ENCODE measurements around the gene BCAS3. TPM values are rescaled to one million over a fixed set of nuclear protein-coding genes. Genes with fewer than 3 reads are reported as not detected.
"Not testable (repeated sequence)": the region's sequence is repeated elsewhere in the genome, so short reads cannot be mapped to it uniquely, and the experiment has no call there.

BCAS3 gene
- total RNA-seq, 1 experiment from 2014 or later = 14.4 TPM

DNA sequence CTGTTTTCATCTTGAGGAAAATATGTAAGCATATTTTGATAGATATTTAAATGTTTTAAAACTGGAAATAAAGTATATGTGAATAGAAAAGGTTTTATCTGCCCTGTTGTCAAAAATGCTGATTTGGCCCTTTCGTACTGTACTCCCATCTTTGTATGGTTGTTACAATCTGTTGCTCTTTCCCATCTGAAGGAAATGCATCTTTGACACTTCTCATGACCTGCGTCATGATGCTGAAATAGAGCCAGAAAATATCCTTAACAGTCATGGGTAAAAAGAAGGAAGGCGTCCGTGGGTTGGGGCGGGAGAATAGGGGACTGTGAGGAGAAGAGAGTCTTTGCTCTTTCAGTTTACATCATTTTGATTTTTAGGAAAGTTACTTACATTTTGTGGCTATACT lies 327.7 kb downstream of the BCAS3 start:
- BruUV-seq (replicated peaks) = no TSS peak
- ChIA-PET CTCF (no interaction called here), POLR2A (ENCODE audit: low non-redundant PET) (no interaction called here)
- Histone ChIP-seq H3K27ac (ENCODE audit: low read depth, low read length, poor library complexity, severe bottlenecking) (no peak overlapping the region), H3K9me3 (ENCODE audit: low read depth, low read length, poor library complexity, severe bottlenecking) (no peaks in the 10 kb centered on the region), H3K4me3 (ENCODE audit: low read depth, low read length, poor library complexity, severe bottlenecking) (no peak overlapping the region), H3K27me3 (replicated peaks; ENCODE audit: insufficient read depth, low read depth, low read length, poor library complexity) (no peaks in the 10 kb centered on the region), H3K36me3 (ENCODE audit: insufficient read depth, low read length, poor library complexity, severe bottlenecking) (no peaks in the 10 kb centered on the region), H3K4me1 (ENCODE audit: insufficient read depth, low read length, poor library complexity, severe bottlenecking) (no peaks in the 10 kb centered on the region)
- intact Hi-C loops (cut with micrococcal nuclease; ENCODE audit: unreplicated experiment) = loop anchor here (10.0 kb wide), 2 partner anchors 281 to 349 kb away; no protein-coding TSS in a partner anchor
- no peak for DNase-seq (ENCODE audit: low spot score)
- TF ChIP-seq EZH2 (IDR thresholded peaks at IDR 0.05; ENCODE audit: borderline replicate concordance, low read depth, low read length, poor library complexity, severe bottlenecking) = no peak
- TF ChIP-seq, protein P1, sequence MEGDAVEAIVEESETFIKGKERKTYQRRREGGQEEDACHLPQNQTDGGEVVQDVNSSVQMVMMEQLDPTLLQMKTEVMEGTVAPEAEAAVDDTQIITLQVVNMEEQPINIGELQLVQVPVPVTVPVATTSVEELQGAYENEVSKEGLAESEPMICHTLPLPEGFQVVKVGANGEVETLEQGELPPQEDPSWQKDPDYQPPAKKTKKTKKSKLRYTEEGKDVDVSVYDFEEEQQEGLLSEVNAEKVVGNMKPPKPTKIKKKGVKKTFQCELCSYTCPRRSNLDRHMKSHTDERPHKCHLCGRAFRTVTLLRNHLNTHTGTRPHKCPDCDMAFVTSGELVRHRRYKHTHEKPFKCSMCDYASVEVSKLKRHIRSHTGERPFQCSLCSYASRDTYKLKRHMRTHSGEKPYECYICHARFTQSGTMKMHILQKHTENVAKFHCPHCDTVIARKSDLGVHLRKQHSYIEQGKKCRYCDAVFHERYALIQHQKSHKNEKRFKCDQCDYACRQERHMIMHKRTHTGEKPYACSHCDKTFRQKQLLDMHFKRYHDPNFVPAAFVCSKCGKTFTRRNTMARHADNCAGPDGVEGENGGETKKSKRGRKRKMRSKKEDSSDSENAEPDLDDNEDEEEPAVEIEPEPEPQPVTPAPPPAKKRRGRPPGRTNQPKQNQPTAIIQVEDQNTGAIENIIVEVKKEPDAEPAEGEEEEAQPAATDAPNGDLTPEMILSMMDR (conservative IDR thresholded peaks at IDR 0.05; ENCODE audit: low read depth, low read length) = no peak

DNA sequence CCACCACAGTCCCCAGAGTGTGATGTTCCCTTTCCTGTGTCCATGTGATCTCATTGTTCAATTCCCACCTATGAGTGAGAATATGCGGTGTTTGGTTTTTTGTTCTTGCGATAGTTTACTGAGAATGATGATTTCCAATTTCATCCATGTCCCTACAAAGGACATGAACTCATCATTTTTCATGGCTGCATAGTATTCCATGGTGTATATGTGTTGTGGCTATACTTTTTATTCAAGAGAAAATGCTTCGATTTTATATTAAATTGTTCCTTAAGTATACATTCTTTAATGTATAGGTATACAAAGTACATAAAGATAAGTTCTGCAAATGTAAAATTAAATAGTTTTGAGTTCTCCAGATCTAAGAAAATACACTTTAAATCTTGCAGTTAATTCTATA lies 328.3 kb downstream of the BCAS3 start:
- H3K9me3 ChIP-seq (ENCODE audit: low read depth, low read length, poor library complexity, severe bottlenecking); H3K36me3 ChIP-seq (ENCODE audit: insufficient read depth, low read length, poor library complexity, severe bottlenecking); CTCF ChIA-PET; H3K27ac ChIP-seq (ENCODE audit: low read depth, low read length, poor library complexity, severe bottlenecking); DNase-seq (ENCODE audit: low spot score); BruUV-seq (replicated peaks); H3K4me1 ChIP-seq (ENCODE audit: insufficient read depth, low read length, poor library complexity, severe bottlenecking); H3K27me3 ChIP-seq (replicated peaks; ENCODE audit: insufficient read depth, low read depth, low read length, poor library complexity); POLR2A ChIA-PET (ENCODE audit: low non-redundant PET); H3K4me3 ChIP-seq (ENCODE audit: low read depth, low read length, poor library complexity, severe bottlenecking): not testable (repeated sequence)
- intact Hi-C loops (cut with micrococcal nuclease; ENCODE audit: unreplicated experiment) = loop anchor here (10.0 kb wide), 2 partner anchors 281 to 349 kb away; no protein-coding TSS in a partner anchor

DNA sequence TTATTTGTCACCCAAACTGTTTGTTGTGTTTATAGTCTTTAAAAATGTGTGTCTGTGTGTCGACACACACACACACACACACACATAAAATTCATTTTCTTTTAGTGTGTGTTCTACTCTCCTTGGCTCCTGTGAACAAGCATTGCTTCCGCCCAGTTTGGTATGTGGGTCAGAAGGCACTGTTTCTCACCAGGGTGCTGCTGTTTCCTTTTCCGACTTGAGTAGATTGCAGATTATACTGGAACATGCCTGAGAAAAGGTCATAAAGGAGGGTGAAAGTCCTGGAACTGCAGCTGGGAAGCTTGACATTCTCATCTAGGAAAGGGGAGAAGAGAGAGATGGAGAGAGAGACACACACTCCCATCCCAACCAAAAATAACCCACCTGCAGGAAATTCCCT lies 330.3 kb downstream of the BCAS3 start:
- DNase-seq (ENCODE audit: low spot score) = no peak
- no peak for TF ChIP-seq EZH2 (IDR thresholded peaks at IDR 0.05; ENCODE audit: borderline replicate concordance, low read depth, low read length, poor library complexity, severe bottlenecking)
- TF ChIP-seq, protein P1 (conservative IDR thresholded peaks at IDR 0.05; ENCODE audit: low read depth, low read length) = no peak
- H3K27ac ChIP-seq (ENCODE audit: low read depth, low read length, poor library complexity, severe bottlenecking) = no peak overlapping the region
- no peaks in the 10 kb centered on the region for H3K9me3 ChIP-seq (ENCODE audit: low read depth, low read length, poor library complexity, severe bottlenecking)
- no peaks in the 10 kb centered on the region for H3K36me3 ChIP-seq (ENCODE audit: insufficient read depth, low read length, poor library complexity, severe bottlenecking)
- no TSS peak for BruUV-seq (replicated peaks)
- POLR2A ChIA-PET (ENCODE audit: low non-redundant PET) = no interaction called here
- no peaks in the 10 kb centered on the region for H3K4me1 ChIP-seq (ENCODE audit: insufficient read depth, low read length, poor library complexity, severe bottlenecking)
- CTCF ChIA-PET = no interaction called here
- H3K27me3 ChIP-seq (replicated peaks; ENCODE audit: insufficient read depth, low read depth, low read length, poor library complexity) = no peaks in the 10 kb centered on the region
- intact Hi-C loops (cut with micrococcal nuclease; ENCODE audit: unreplicated experiment) = loop anchor here (10.0 kb wide), 2 partner anchors 283 to 347 kb away; no protein-coding TSS in a partner anchor
- no peak overlapping the region for H3K4me3 ChIP-seq (ENCODE audit: low read depth, low read length, poor library complexity, severe bottlenecking)

DNA sequence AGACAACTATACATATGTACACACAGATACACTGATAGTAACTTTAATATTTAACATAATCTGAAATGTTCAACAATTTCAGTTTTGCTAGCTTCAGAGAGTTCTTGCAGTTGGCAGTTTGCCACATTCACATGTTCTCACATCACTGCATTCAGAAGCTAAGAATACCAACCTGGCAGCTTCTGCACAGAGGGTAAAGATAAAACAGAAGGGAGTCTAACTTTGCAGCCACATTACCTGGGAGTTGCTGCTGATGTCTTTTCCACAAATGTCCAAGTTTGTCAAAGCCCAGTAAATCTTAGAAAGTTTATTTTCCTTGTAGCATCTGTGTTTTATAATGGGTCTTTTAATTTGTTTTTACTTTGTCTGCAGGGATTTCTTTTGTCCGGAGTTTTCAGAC lies 332.0 kb downstream of the BCAS3 start:
- POLR2A ChIA-PET (ENCODE audit: low non-redundant PET) = no interaction called here
- no peaks in the 10 kb centered on the region for H3K27me3 ChIP-seq (replicated peaks; ENCODE audit: insufficient read depth, low read depth, low read length, poor library complexity)
- no peak overlapping the region for H3K4me3 ChIP-seq (ENCODE audit: low read depth, low read length, poor library complexity, severe bottlenecking)
- TF ChIP-seq, protein P1 (conservative IDR thresholded peaks at IDR 0.05; ENCODE audit: low read depth, low read length) = no peak
- TF ChIP-seq EZH2 (IDR thresholded peaks at IDR 0.05; ENCODE audit: borderline replicate concordance, low read depth, low read length, poor library complexity, severe bottlenecking) = no peak
- intact Hi-C loops (cut with micrococcal nuclease; ENCODE audit: unreplicated experiment) = loop anchor here (10.0 kb wide), 2 partner anchors 285 to 345 kb away; no protein-coding TSS in a partner anchor
- H3K27ac ChIP-seq (ENCODE audit: low read depth, low read length, poor library complexity, severe bottlenecking) = no peak overlapping the region
- no TSS peak for BruUV-seq (replicated peaks)
- no peaks in the 10 kb centered on the region for H3K36me3 ChIP-seq (ENCODE audit: insufficient read depth, low read length, poor library complexity, severe bottlenecking)
- no peaks in the 10 kb centered on the region for H3K9me3 ChIP-seq (ENCODE audit: low read depth, low read length, poor library complexity, severe bottlenecking)
- CTCF ChIA-PET = no interaction called here
- no peak for DNase-seq (ENCODE audit: low spot score)
- H3K4me1 ChIP-seq (ENCODE audit: insufficient read depth, low read length, poor library complexity, severe bottlenecking) = no peaks in the 10 kb centered on the region

Data from A673 (cell line).